ENCODE results near the gene VIPR2. TPM values are rescaled to one million over a fixed set of nuclear protein-coding genes. Genes with fewer than 3 reads are reported as not detected.

VIPR2 gene
- total and polyA plus RNA-seq, 2 of the 13 experiments (the other 11 are each of a cell fraction or from before 2014, with no cell fraction given), result not detected

DNA sequence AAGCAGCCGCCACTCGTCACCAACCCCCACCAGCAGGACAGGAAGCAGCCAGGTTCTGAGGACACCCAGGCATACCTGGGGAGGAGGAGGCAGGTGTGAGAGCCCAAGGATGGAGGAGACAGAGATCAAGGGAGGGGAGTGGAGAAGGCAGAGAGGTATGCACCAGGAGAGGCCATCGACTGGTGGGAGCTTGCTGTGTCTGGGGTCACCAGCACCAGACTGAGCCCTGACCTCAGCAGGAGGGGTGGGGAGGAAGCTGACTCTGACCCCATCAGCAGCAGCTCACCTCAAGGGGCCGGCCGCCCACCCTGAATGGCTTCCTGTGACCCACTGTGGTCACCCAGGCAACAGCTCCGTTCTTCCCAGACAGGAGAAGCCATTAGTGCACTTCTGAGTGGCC lies 7.8 kb downstream of the VIPR2 start:
- no peaks in the 10 kb centered on the region for H3K36me3 ChIP-seq (replicated peaks in 1 of 2; ENCODE audit: control insufficient read depth in 1 of 2, insufficient read depth in 2 of 2, low read length in 2 of 2)
- FAIRE-seq (no peak), ATAC-seq (no peak), DNase-seq (ENCODE audit: low spot score) (no peak)
- no TSS peak for BruUV-seq (replicated peaks)
- no peak overlapping the region for H3K9ac ChIP-seq (ENCODE audit: insufficient read depth, low read depth, low read length)
- ChIA-PET POLR2A (no interaction called here), CTCF (ENCODE audit: low intra/inter-chr PET ratio, low total read pairs) (no interaction called here)
- WGBS (ENCODE audit: low lambda C conversion rate), result 12% methylated on average over 6 of the region's 6 CpGs
- H3K79me2 ChIP-seq (ENCODE audit: insufficient read depth, low read length), result no peaks in the 10 kb centered on the region
- H3K27ac ChIP-seq (ENCODE audit: extremely low read length, insufficient read depth, low read length), result no peak overlapping the region
- in situ Hi-C loops (cut with HindIII; ENCODE audit: extremely low pct_ligation_motif_present, low pct_unique_long_range_greater_than_20kb), result no loop called here
- H3K9me3 ChIP-seq (ENCODE audit: low read length), result no peaks in the 10 kb centered on the region
- H3K27me3 ChIP-seq (ENCODE audit: control insufficient read depth in 1 of 2, insufficient read depth in 2 of 2, low read length in 2 of 2), result peaks cover 4 to 56% of the 10 kb centered on the region in 2 experiments; a peak in 4 of 5 replicates
- H4K20me1 ChIP-seq (ENCODE audit: insufficient read depth, low read length), result no peaks in the 10 kb centered on the region
- intact Hi-C loops (cut with micrococcal nuclease; ENCODE audit: unreplicated experiment), result no loop called here
- no peaks in the 10 kb centered on the region for H3K4me1 ChIP-seq (ENCODE audit: insufficient read depth, low read length)
- H3K4me3 ChIP-seq (replicated peaks in 1 of 3; ENCODE audit: insufficient read depth in 1 of 3, low read depth in 2 of 3, low read length in 3 of 3), result no peak overlapping the region
- H2AFZ ChIP-seq (ENCODE audit: low read length), result no peak overlapping the region
- no peak overlapping the region for H3K4me2 ChIP-seq (ENCODE audit: low read depth, low read length)
- TF ChIP-seq RARA (CRISPR knock-in tag; IDR thresholded peaks at IDR 0.05), result no peak
- TF ChIP-seq ZNF367 (CRISPR knock-in tag; IDR thresholded peaks at IDR 0.05; ENCODE audit: borderline replicate concordance), result no peak
- TF ChIP-seq, protein P1, sequence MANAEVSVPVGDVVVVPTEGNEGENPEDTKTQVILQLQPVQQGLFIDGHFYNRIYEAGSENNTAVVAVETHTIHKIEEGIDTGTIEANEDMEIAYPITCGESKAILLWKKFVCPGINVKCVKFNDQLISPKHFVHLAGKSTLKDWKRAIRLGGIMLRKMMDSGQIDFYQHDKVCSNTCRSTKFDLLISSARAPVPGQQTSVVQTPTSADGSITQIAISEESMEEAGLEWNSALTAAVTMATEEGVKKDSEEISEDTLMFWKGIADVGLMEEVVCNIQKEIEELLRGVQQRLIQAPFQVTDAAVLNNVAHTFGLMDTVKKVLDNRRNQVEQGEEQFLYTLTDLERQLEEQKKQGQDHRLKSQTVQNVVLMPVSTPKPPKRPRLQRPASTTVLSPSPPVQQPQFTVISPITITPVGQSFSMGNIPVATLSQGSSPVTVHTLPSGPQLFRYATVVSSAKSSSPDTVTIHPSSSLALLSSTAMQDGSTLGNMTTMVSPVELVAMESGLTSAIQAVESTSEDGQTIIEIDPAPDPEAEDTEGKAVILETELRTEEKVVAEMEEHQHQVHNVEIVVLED (CRISPR knock-in tag; IDR thresholded peaks at IDR 0.05; ENCODE audit: borderline replicate concordance), result no peak
- TF ChIP-seq, protein P2, sequence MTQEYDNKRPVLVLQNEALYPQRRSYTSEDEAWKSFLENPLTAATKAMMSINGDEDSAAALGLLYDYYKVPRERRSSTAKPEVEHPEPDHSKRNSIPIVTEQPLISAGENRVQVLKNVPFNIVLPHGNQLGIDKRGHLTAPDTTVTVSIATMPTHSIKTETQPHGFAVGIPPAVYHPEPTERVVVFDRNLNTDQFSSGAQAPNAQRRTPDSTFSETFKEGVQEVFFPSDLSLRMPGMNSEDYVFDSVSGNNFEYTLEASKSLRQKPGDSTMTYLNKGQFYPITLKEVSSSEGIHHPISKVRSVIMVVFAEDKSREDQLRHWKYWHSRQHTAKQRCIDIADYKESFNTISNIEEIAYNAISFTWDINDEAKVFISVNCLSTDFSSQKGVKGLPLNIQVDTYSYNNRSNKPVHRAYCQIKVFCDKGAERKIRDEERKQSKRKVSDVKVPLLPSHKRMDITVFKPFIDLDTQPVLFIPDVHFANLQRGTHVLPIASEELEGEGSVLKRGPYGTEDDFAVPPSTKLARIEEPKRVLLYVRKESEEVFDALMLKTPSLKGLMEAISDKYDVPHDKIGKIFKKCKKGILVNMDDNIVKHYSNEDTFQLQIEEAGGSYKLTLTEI (CRISPR knock-in tag; conservative IDR thresholded peaks at IDR 0.05), result no peak
- no peak for TF ChIP-seq MIER3 (CRISPR knock-in tag; IDR thresholded peaks at IDR 0.05; ENCODE audit: borderline replicate concordance)
- TF ChIP-seq YEATS4 (CRISPR knock-in tag; IDR thresholded peaks at IDR 0.05; ENCODE audit: borderline replicate concordance), result no peak
- TF ChIP-seq, protein P3, sequence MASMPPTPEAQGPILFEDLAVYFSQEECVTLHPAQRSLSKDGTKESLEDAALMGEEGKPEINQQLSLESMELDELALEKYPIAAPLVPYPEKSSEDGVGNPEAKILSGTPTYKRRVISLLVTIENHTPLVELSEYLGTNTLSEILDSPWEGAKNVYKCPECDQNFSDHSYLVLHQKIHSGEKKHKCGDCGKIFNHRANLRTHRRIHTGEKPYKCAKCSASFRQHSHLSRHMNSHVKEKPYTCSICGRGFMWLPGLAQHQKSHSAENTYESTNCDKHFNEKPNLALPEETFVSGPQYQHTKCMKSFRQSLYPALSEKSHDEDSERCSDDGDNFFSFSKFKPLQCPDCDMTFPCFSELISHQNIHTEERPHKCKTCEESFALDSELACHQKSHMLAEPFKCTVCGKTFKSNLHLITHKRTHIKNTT (CRISPR knock-in tag; IDR thresholded peaks at IDR 0.05), result no peak
- TF ChIP-seq ZNF678 (CRISPR knock-in tag; IDR thresholded peaks at IDR 0.05), result no peak
- no peak for TF ChIP-seq ZNF670 (CRISPR knock-in tag; IDR thresholded peaks at IDR 0.05; ENCODE audit: borderline replicate concordance)
- TF ChIP-seq ZNF570 (CRISPR knock-in tag; IDR thresholded peaks at IDR 0.05; ENCODE audit: borderline replicate concordance), result no peak
- TF ChIP-seq, protein P4, sequence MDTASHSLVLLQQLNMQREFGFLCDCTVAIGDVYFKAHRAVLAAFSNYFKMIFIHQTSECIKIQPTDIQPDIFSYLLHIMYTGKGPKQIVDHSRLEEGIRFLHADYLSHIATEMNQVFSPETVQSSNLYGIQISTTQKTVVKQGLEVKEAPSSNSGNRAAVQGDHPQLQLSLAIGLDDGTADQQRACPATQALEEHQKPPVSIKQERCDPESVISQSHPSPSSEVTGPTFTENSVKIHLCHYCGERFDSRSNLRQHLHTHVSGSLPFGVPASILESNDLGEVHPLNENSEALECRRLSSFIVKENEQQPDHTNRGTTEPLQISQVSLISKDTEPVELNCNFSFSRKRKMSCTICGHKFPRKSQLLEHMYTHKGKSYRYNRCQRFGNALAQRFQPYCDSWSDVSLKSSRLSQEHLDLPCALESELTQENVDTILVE (CRISPR knock-in tag; IDR thresholded peaks at IDR 0.05), result no peak
- no peak for TF ChIP-seq GZF1 (CRISPR knock-in tag; IDR thresholded peaks at IDR 0.05)
- TF ChIP-seq, protein P5, sequence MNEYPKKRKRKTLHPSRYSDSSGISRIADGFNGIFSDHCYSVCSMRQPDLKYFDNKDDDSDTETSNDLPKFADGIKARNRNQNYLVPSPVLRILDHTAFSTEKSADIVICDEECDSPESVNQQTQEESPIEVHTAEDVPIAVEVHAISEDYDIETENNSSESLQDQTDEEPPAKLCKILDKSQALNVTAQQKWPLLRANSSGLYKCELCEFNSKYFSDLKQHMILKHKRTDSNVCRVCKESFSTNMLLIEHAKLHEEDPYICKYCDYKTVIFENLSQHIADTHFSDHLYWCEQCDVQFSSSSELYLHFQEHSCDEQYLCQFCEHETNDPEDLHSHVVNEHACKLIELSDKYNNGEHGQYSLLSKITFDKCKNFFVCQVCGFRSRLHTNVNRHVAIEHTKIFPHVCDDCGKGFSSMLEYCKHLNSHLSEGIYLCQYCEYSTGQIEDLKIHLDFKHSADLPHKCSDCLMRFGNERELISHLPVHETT (CRISPR knock-in tag; conservative IDR thresholded peaks at IDR 0.05), result no peak
- TF ChIP-seq, protein P6, sequence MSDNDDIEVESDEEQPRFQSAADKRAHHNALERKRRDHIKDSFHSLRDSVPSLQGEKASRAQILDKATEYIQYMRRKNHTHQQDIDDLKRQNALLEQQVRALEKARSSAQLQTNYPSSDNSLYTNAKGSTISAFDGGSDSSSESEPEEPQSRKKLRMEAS (IDR thresholded peaks at IDR 0.05), result no peak
